EH (cell line): ENCODE data around the gene SLCO4A1.

Experiments used
- DNase-seq: peaks from one replicate; pipeline ENCODE4 v3.0.0-alpha.2; 2015; ENCODE audit warnings: low read depth

SLCO4A1 gene

GRCh38 chr20:62686869-62687830 is 44.8 kb downstream of the SLCO4A1 start:
- no peak for DNase-seq

- no peak for DNase-seq
Measured at GRCh38 chr20:62688083-62688482, 45.8 kb downstream of the SLCO4A1 start.

GRCh38 chr20:62688855-62689460 is 46.7 kb downstream of the SLCO4A1 start:
- DNase-seq: no peak

- no peak for DNase-seq
Measured at GRCh38 chr20:62689861-62690260, 47.6 kb downstream of the SLCO4A1 start.

- DNase-seq: no peak
Measured at GRCh38 chr20:62690261-62690820, 48.0 kb downstream of the SLCO4A1 start.

GRCh38 chr20:62691487-62691886 is 49.2 kb downstream of the SLCO4A1 start:
- no peak for DNase-seq

GRCh38 chr20:62692176-62692575 is 49.9 kb downstream of the SLCO4A1 start:
- DNase-seq: no peak

GRCh38 chr20:62692801-62693523 is 50.7 kb downstream of the SLCO4A1 start:
- DNase-seq: no peak

- DNase-seq: no peak
Measured at GRCh38 chr20:62693524-62693922, 51.2 kb downstream of the SLCO4A1 start.

- DNase-seq: no peak
Measured at GRCh38 chr20:62694106-62694505, 51.8 kb downstream of the SLCO4A1 start.

GRCh38 chr20:62694868-62695267 is 52.6 kb downstream of the SLCO4A1 start:
- no peak for DNase-seq

- DNase-seq: no peak
Measured at GRCh38 chr20:62695448-62696414, 53.4 kb downstream of the SLCO4A1 start.

- DNase-seq: no peak
Measured at GRCh38 chr20:62696434-62696957, 54.2 kb downstream of the SLCO4A1 start.

- DNase-seq: no peak
Measured at GRCh38 chr20:62696989-62697388, 54.7 kb downstream of the SLCO4A1 start.

- no peak for DNase-seq
Measured at GRCh38 chr20:62697468-62697912, 55.2 kb downstream of the SLCO4A1 start.

- no peak for DNase-seq
Measured at GRCh38 chr20:62698231-62698630, 55.9 kb downstream of the SLCO4A1 start.

- no peak for DNase-seq
Measured at GRCh38 chr20:62699296-62699695, 57.0 kb downstream of the SLCO4A1 start.

- DNase-seq: no peak
Measured at GRCh38 chr20:62699741-62700140, 57.4 kb downstream of the SLCO4A1 start.

GRCh38 chr20:62700261-62700930 is 58.1 kb downstream of the SLCO4A1 start:
- DNase-seq: no peak
